ENCODE results near the gene SPIRE2. TPM values are rescaled to one million over a fixed set of nuclear protein-coding genes. Genes with fewer than 3 reads are reported as not detected.
A peak's percentile ranks its signal among the peaks of the same experiment; 100 is the strongest.

The SPIRE2 gene
- total RNA-seq, 2 donors from 2014 or later, result 51.7 to 80.5 TPM

DNA sequence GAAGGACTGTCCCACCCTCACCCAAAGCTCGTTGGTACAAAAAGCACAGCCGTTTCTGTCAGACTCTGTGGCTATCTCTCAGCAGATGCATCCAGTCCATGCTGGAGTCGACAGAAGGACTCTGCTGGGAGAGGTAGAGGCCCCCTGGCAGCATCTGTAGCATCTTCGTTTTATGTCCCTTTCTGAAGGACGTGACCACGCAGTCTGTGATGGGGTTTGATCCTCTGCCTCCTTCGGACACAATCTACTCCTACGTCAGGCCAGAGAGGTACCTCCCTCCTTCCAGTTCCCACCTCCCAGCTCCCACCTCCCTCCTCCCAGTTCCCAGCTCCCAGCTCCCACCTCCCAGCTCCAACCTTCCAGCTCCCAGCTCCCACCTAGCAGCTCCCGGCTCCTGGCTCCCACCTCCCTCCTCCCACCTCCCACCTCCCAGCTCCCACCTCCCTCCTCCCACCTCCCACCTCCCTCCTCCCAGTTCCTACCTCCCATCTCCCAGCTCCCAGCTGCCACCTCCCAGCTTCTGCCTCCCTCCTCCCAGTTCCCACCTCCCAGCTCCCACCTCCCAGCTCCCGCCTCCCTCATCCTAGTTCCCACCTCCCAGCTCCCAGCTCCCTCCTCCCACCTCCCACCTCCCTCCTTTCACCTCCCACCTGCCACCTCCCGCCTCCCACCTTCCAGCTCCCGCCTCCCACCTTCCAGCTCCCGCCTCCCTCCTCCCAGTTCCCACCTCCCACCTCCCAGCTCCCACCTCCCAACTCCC, 79.0 kb downstream of the SPIRE2 start:
- intact Hi-C loops (cut with DNase I), result no loop called here
- no peak overlapping the region for H3K27ac ChIP-seq
- no peak overlapping the region for H3K9ac ChIP-seq (ENCODE audit: low read depth in 2 of 2, low read length in 2 of 2)
- no peaks in the 10 kb centered on the region for H3K9me3 ChIP-seq
- H3K4me1 ChIP-seq, result no peaks in the 10 kb centered on the region
- no peak overlapping the region for H3K4me3 ChIP-seq
- H3K36me3 ChIP-seq, result peaks cover 8% of the 10 kb centered on the region
- H3K27me3 ChIP-seq, result no peaks in the 10 kb centered on the region
- no peak for TF ChIP-seq CTCF (IDR thresholded peaks at IDR 0.05)
- no peak for DNase-seq

GRCh38 chr16:89908236-89908635, 80.0 kb downstream of the SPIRE2 start:
- no peaks in the 10 kb centered on the region for H3K27me3 ChIP-seq
- H3K36me3 ChIP-seq, result peaks cover 8% of the 10 kb centered on the region
- H3K4me3 ChIP-seq, result no peak overlapping the region
- no peak for TF ChIP-seq CTCF (IDR thresholded peaks at IDR 0.05)
- no peaks in the 10 kb centered on the region for H3K9me3 ChIP-seq
- H3K27ac ChIP-seq, result no peak overlapping the region
- intact Hi-C loops (cut with DNase I), result no loop called here
- no peak overlapping the region for H3K9ac ChIP-seq (ENCODE audit: low read depth in 2 of 2, low read length in 2 of 2)
- no peaks in the 10 kb centered on the region for H3K4me1 ChIP-seq
- DNase-seq, result no peak

DNA sequence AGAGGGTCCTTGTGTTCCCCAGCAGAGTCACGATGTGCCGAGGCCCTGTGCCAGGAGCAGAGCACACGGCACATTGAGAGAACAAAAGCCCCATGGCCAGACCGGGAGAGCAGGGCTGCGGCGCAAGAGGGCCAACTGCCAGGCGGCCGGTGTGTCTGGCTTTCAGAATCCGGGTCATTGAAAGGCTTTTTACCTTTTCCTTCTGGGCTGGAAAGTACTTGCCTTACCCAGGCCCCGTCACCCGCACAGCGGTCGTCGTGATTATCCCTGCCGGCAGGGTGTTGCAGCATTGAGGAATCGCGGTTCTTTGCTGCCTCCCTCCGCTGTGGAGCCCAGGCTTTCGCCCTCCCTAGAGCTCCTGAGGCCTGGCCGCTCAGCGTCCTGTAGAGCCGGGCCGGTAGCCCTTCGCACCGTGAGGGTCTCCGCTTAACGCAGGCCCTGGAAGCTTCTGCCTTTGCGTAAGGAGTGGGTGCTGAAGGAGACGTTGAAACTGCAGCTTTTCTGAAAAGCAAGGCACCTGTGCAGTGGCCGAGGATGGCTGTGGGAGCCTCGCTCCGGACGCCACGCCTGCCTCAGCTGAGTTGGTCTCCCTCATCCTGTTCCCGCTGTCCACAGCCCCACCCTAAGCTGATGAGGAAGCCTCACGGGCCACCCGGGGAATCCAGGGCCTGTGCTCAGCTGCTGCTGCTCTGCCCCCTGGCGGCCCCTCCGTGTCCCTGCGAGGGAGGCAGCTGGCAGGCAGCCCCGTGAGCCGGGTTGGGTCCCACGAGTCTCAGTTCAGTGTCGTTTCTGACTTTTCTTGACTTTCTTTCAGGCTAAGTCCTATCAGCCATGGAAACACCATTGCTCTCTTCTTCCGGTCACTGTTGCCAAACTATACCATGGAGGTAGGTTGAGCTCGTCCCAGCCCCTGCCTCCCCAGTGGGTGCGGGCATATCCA, 81.8 kb downstream of the SPIRE2 start:
- peak; percentile 79 for DNase-seq
- Histone ChIP-seq H3K4me1 (no peaks in the 10 kb centered on the region), H3K4me3 (no peak overlapping the region), H3K36me3 (peaks cover 8% of the 10 kb centered on the region), H3K9me3 (no peaks in the 10 kb centered on the region), H3K27me3 (no peaks in the 10 kb centered on the region), H3K9ac (ENCODE audit: low read depth in 2 of 2, low read length in 2 of 2) (no peak overlapping the region), H3K27ac (no peak overlapping the region)
- TF ChIP-seq CTCF (IDR thresholded peaks at IDR 0.05), result peak; percentile 87
- intact Hi-C loops (cut with DNase I), result no loop called here

GRCh38 chr16:89910717-89911354, 82.6 kb downstream of the SPIRE2 start:
- no peaks in the 10 kb centered on the region for H3K4me1 ChIP-seq
- intact Hi-C loops (cut with DNase I), result no loop called here
- no peak overlapping the region for H3K9ac ChIP-seq (ENCODE audit: low read depth in 2 of 2, low read length in 2 of 2)
- H3K36me3 ChIP-seq, result peaks cover 8% of the 10 kb centered on the region
- no peak overlapping the region for H3K27ac ChIP-seq
- no peak for DNase-seq
- no peak for TF ChIP-seq CTCF (IDR thresholded peaks at IDR 0.05)
- no peaks in the 10 kb centered on the region for H3K9me3 ChIP-seq
- H3K27me3 ChIP-seq, result no peaks in the 10 kb centered on the region
- no peak overlapping the region for H3K4me3 ChIP-seq

GRCh38 chr16:89911375-89911774, 83.1 kb downstream of the SPIRE2 start:
- no peaks in the 10 kb centered on the region for H3K9me3 ChIP-seq
- H3K36me3 ChIP-seq, result peaks cover 4% of the 10 kb centered on the region
- H3K4me1 ChIP-seq, result no peaks in the 10 kb centered on the region
- H3K27me3 ChIP-seq, result no peaks in the 10 kb centered on the region
- H3K9ac ChIP-seq (ENCODE audit: low read depth in 2 of 2, low read length in 2 of 2), result no peak overlapping the region
- no peak overlapping the region for H3K4me3 ChIP-seq
- intact Hi-C loops (cut with DNase I), result no loop called here
- H3K27ac ChIP-seq, result no peak overlapping the region
- TF ChIP-seq CTCF (IDR thresholded peaks at IDR 0.05), result no peak
- no peak for DNase-seq
